Upper lobe of left lung (tissue), 6 donors: ENCODE data around the gene SLX4IP. TPM values are rescaled to one million over a fixed set of nuclear protein-coding genes. Genes with fewer than 3 reads are reported as not detected.

Experiments
- ATAC-seq, 2 donors: fragments of 200-7000 bp; cut with Tn5 transposase; one replicate each; pipeline ENCODE4 v1.9.1; 2022; ENCODE audit warnings: mild to moderate bottlenecking in 2 of 2, moderate library complexity in 2 of 2; ENCODE audit not compliant: low FRiP score in 2 of 2
- DNase-seq, 2 donors: peaks; one replicate each; pipeline ENCODE4 v3.0.0-alpha.2; 2019 to 2020
- H3K27ac ChIP-seq, 4 donors: fragments of 200-600 bp; sonication (generic); one replicate each; pipeline ENCODE4 v1.5.1; 2016 to 2019
- H3K27me3 ChIP-seq, 4 donors: fragments of 200-600 bp; sonication (generic); one replicate each; pipeline ENCODE4 v1.5.1; 2017 to 2019
- H3K36me3 ChIP-seq, 4 donors: fragments of 200-600 bp; sonication (generic); one replicate each; pipeline ENCODE4 v1.5.1; 2016 to 2019
- H3K4me1 ChIP-seq, 4 donors: fragments of 200-600 bp; sonication (generic); one replicate each; pipeline ENCODE4 v1.5.1; 2018 to 2019
- H3K4me3 ChIP-seq, 4 donors: fragments of 200-600 bp; sonication (generic); one replicate each; pipeline ENCODE4 v1.5.1; 2017 to 2019; ENCODE audit warnings: mild to moderate bottlenecking in 2 of 4, moderate library complexity in 1 of 4
- H3K9me3 ChIP-seq, 4 donors: fragments of 200-600 bp; sonication (generic); one replicate each; pipeline ENCODE4 v1.5.1; 2018 to 2019
- CTCF ChIP-seq, 6 experiments: fragments of 450-650 bp in 4 of 6; fragments of 200-600 bp in 2 of 6; sonication (generic) in 2 of 6; IDR thresholded peaks; one replicate each; pipeline ENCODE4 v1.5.1; 2016 to 2019; ENCODE audit warnings: antibody characterized with exemption in 6 of 6
- EP300 ChIP-seq, 4 donors: sonication (generic); formaldehyde crosslinking; IDR thresholded peaks; one replicate each; pipeline ENCODE4 v1.5.1; 2017; ENCODE audit warnings: antibody characterized with exemption in 4 of 4, control low read depth in 2 of 4
- POLR2A ChIP-seq, 4 donors: fragments of 450-650 bp; IDR thresholded peaks; one replicate each; pipeline ENCODE4 v1.5.1; 2016 to 2017; ENCODE audit warnings: antibody characterized with exemption in 4 of 4, mild to moderate bottlenecking in 2 of 4
- POLR2AphosphoS5 ChIP-seq, 2 donors: sonication (generic); formaldehyde crosslinking; IDR thresholded peaks; one replicate each; pipeline ENCODE4 v1.5.1; 2017; ENCODE audit warnings: antibody characterized with exemption in 2 of 2
- WGBS, 2 donors: methylation state at CpG; one replicate each; pipeline ENCODE4 v1.1.5; 2017 to 2018; 5-methylcytosine and 5-hydroxymethylcytosine counted together
- total RNA-seq, 6 donors: library from RNA; depleted of rRNA in 4 of 6; stranded (reverse); fragments of >200 nt in 4 of 6; gene quantifications; one replicate each; pipeline versions ENCODE4 v1.1.0 to v1.2.1, GENCODE V29; 2016 to 2021
- donor health status: DM: no; HTN: no; CAD: no; lungs with moderate emphysema.
- donor health status: DM: no; HTN: yes; CAD: no; lungs with severe emphysema.

The SLX4IP gene
- total RNA-seq, 6 donors from 2014 or later, result 3.2 to 6.0 (median 4.5) TPM

- DNase-seq (no peak), ATAC-seq (no peak)
- peaks cover 9 to 16% (median 12%) of the 10 kb centered on the region in 4 donors for H3K4me1 ChIP-seq
- TF ChIP-seq EP300 (IDR thresholded peaks at IDR 0.05), result no peak
- TF ChIP-seq POLR2AphosphoS5 (IDR thresholded peaks at IDR 0.05), result no peak
- no peak for TF ChIP-seq CTCF (IDR thresholded peaks at IDR 0.05)
- no peak for TF ChIP-seq POLR2A (IDR thresholded peaks at IDR 0.05)
- no peak overlapping the region for H3K4me3 ChIP-seq
- 75 to 84% methylated on average over 3 of the region's 3 CpGs for WGBS, 2 donors
- H3K36me3 ChIP-seq, result no peaks in the 10 kb centered on the region
- no peaks in the 10 kb centered on the region for H3K9me3 ChIP-seq
- no peaks in the 10 kb centered on the region for H3K27me3 ChIP-seq
- no peak overlapping the region for H3K27ac ChIP-seq
Measured at GRCh38 chr20:10543480-10543879, 108.4 kb downstream of the SLX4IP start.

GRCh38 chr20:10547276-10548114 lies 112.4 kb downstream of the SLX4IP start:
- DNase-seq, result no peak
- Histone ChIP-seq H3K9me3 (no peaks in the 10 kb centered on the region), H3K27me3 (no peaks in the 10 kb centered on the region), H3K4me1 (peaks cover 0 to 21% (median 8%) of the 10 kb centered on the region in 4 donors), H3K27ac (no peak overlapping the region), H3K36me3 (no peaks in the 10 kb centered on the region), H3K4me3 (no peak overlapping the region)
- WGBS, 2 donors, result 92 to 97% methylated on average over 4 of the region's 4 CpGs
- no peak for TF ChIP-seq POLR2A (IDR thresholded peaks at IDR 0.05)
- TF ChIP-seq CTCF (IDR thresholded peaks at IDR 0.05), result no peak
- TF ChIP-seq EP300 (IDR thresholded peaks at IDR 0.05), result no peak
- no peak for TF ChIP-seq POLR2AphosphoS5 (IDR thresholded peaks at IDR 0.05)
- ATAC-seq, result no peak

- Histone ChIP-seq H3K36me3 (no peaks in the 10 kb centered on the region), H3K4me3 (no peak overlapping the region), H3K4me1 (peaks cover 0 to 21% (median 8%) of the 10 kb centered on the region in 4 donors), H3K9me3 (no peaks in the 10 kb centered on the region), H3K27me3 (no peaks in the 10 kb centered on the region), H3K27ac (no peak overlapping the region)
- DNase-seq (no peak), ATAC-seq (no peak)
- no peak for TF ChIP-seq CTCF (IDR thresholded peaks at IDR 0.05)
- no peak for TF ChIP-seq POLR2AphosphoS5 (IDR thresholded peaks at IDR 0.05)
- no peak for TF ChIP-seq EP300 (IDR thresholded peaks at IDR 0.05)
- TF ChIP-seq POLR2A (IDR thresholded peaks at IDR 0.05), result no peak
- WGBS, 2 donors, result 54% methylated on average over 3 of the region's 3 CpGs
Measured at GRCh38 chr20:10549511-10549910, 114.4 kb downstream of the SLX4IP start.

GRCh38 chr20:10550204-10551118 lies 115.4 kb downstream of the SLX4IP start:
- 77 to 78% methylated on average over 14 of the region's 14 CpGs for WGBS, 2 donors
- H3K36me3 ChIP-seq, result no peaks in the 10 kb centered on the region
- no peaks in the 10 kb centered on the region for H3K9me3 ChIP-seq
- no peak overlapping the region for H3K27ac ChIP-seq
- H3K4me3 ChIP-seq, result no peak overlapping the region
- TF ChIP-seq POLR2AphosphoS5 (IDR thresholded peaks at IDR 0.05), result no peak
- TF ChIP-seq EP300 (IDR thresholded peaks at IDR 0.05), result no peak
- no peak for TF ChIP-seq POLR2A (IDR thresholded peaks at IDR 0.05)
- no peak for TF ChIP-seq CTCF (IDR thresholded peaks at IDR 0.05)
- DNase-seq (no peak), ATAC-seq (no peak)
- H3K4me1 ChIP-seq, result peaks cover 0 to 21% (median 8%) of the 10 kb centered on the region in 4 donors
- no peaks in the 10 kb centered on the region for H3K27me3 ChIP-seq
